Liver (tissue), 9 donors: ENCODE data around the gene GNA15. TPM values are rescaled to one million over a fixed set of nuclear protein-coding genes. Genes with fewer than 3 reads are reported as not detected.

ENCODE experiments used
- DNase-seq: peaks from one replicate; pipeline ENCODE4 v3.0.0-alpha.2; 2017; ENCODE audit warnings: low spot score
- H3K27ac ChIP-seq, 2 donors: one replicate each; pipeline ENCODE4 v1.7.0; 2013; ENCODE audit warnings: inconsistent platforms in 2 of 2, low read length in 2 of 2, control low read depth in 1 of 2, low read depth in 1 of 2, mild to moderate bottlenecking in 1 of 2
- H3K27me3 ChIP-seq, 4 donors: one replicate each; pipeline versions ENCODE4 v1.6.1 to v1.7.0; 2013; ENCODE audit warnings: low read length in 3 of 4, inconsistent platforms in 1 of 4, mild to moderate bottlenecking in 1 of 4, moderate library complexity in 1 of 4; ENCODE audit not compliant: control insufficient read depth in 4 of 4, insufficient read depth in 4 of 4
- H3K36me3 ChIP-seq, 4 donors: one replicate each; pipeline versions ENCODE4 v1.6.1 to v1.7.0; 2013; ENCODE audit warnings: low read length in 3 of 4, mild to moderate bottlenecking in 3 of 4, low read depth in 1 of 4, moderate library complexity in 1 of 4; ENCODE audit not compliant: control insufficient read depth in 4 of 4, insufficient read depth in 3 of 4
- H3K4me1 ChIP-seq, 4 donors: one replicate each; pipeline versions ENCODE4 v1.6.1 to v1.7.0; 2013; ENCODE audit warnings: low read length in 3 of 4, mild to moderate bottlenecking in 3 of 4, moderate library complexity in 1 of 4; ENCODE audit not compliant: control insufficient read depth in 4 of 4, insufficient read depth in 4 of 4
- H3K4me3 ChIP-seq, 3 donors: one replicate each; pipeline versions ENCODE4 v1.6.1 to v1.7.0; 2013; ENCODE audit warnings: low read length in 3 of 3, control low read depth in 1 of 3, low read depth in 1 of 3, mild to moderate bottlenecking in 1 of 3
- H3K9ac ChIP-seq, 2 donors: one replicate each; pipeline ENCODE4 v1.7.0; 2013; ENCODE audit warnings: low read length in 2 of 2, mild to moderate bottlenecking in 2 of 2, moderate library complexity in 2 of 2, control low read depth in 1 of 2, low read depth in 1 of 2
- H3K9me3 ChIP-seq, 4 donors: one replicate each; pipeline versions ENCODE4 v1.6.1 to v1.7.0; 2013; ENCODE audit warnings: low read length in 3 of 4; ENCODE audit not compliant: control insufficient read depth in 4 of 4
- FOXA1 ChIP-seq: IDR thresholded peaks from 2 replicates; pipeline ENCODE4 v1.6.1; 2016; ENCODE audit warnings: antibody characterized with exemption
- FOXA2 ChIP-seq: IDR thresholded peaks from 2 replicates; pipeline ENCODE4 v1.6.1; 2016; ENCODE audit warnings: antibody characterized with exemption
- HNF4A ChIP-seq, 2 donors: conservative IDR thresholded peaks; 2 replicates each; pipeline ENCODE4 v1.6.1; 2016; ENCODE audit warnings: antibody characterized with exemption in 2 of 2, mild to moderate bottlenecking in 2 of 2
- JUND ChIP-seq, 2 donors: IDR thresholded peaks; 2 replicates each; pipeline ENCODE4 v1.6.1; 2016; ENCODE audit warnings: antibody characterized with exemption in 2 of 2
- NR2F2 ChIP-seq: IDR thresholded peaks from 2 replicates; pipeline ENCODE4 v1.6.1; 2016; ENCODE audit warnings: antibody characterized with exemption
- RAD21 ChIP-seq, 2 donors: IDR thresholded peaks; 2 replicates each; pipeline ENCODE4 v1.6.1; 2016; ENCODE audit warnings: antibody characterized with exemption in 2 of 2, mild to moderate bottlenecking in 2 of 2
- RXRA ChIP-seq, 2 donors: IDR thresholded peaks; 2 replicates each; pipeline ENCODE4 v1.6.1; 2017 to 2018; ENCODE audit warnings: antibody characterized with exemption in 2 of 2, mild to moderate bottlenecking in 1 of 2
- SP1 ChIP-seq: IDR thresholded peaks from 2 replicates; pipeline ENCODE4 v1.6.1; 2018; ENCODE audit warnings: antibody characterized with exemption, mild to moderate bottlenecking
- TAF1 ChIP-seq: conservative IDR thresholded peaks from 2 replicates; pipeline ENCODE4 v1.6.1; 2016; ENCODE audit warnings: antibody characterized with exemption, mild to moderate bottlenecking
- YY1 ChIP-seq: IDR thresholded peaks from 2 replicates; pipeline ENCODE4 v1.6.1; 2016; ENCODE audit warnings: antibody characterized with exemption, mild to moderate bottlenecking
- WGBS: extraction: QIAGEN DNeasy Blood & Tissue Kit; methylation state at CpG from one replicate; pipeline ENCODE4 v1.1.7; 2013; 5-methylcytosine and 5-hydroxymethylcytosine counted together
- polyA plus RNA-seq, 2 donors: library from polyadenylated mRNA; stranded (reverse) in 1 of 2; unstranded in 1 of 2; fragments of 200-250 nt in 1 of 2; fragments of >200 nt in 1 of 2; fragmentation: Nextera tagmentation in 1 of 2; extraction: Ambion mirVana in 1 of 2; gene quantifications; one replicate each; pipeline versions ENCODE4 v1.2.1 to v1.2.3, GENCODE V29; 2013 to 2015
- total RNA-seq, 2 donors: library from RNA; depleted of rRNA; stranded (reverse); fragments of >200 nt; gene quantifications; one replicate each; pipeline ENCODE4 v1.2.3, GENCODE V29; 2014
- TF ChIP-seq, protein P1 (sequence below): fragments of 150-350 bp; IDR thresholded peaks from 2 replicates; pipeline ENCODE4 v1.5.1; 2017; ENCODE audit warnings: improper control_type of control experiment, low read depth, low read length; ENCODE audit not compliant: missing input control
- TF ChIP-seq, protein P2 (sequence below): IDR thresholded peaks from 2 replicates; pipeline ENCODE4 v1.6.1; 2016; ENCODE audit warnings: antibody characterized with exemption
- donor health status: healthy.
- donor health status: healthy.
- donor health status: healthy.
- donor health status: healthy.
- donor health status: healthy.

Gene GNA15
- total and polyA plus RNA-seq, 4 donors, result 0.11 to 10.4 (median 1.4) TPM

DNA sequence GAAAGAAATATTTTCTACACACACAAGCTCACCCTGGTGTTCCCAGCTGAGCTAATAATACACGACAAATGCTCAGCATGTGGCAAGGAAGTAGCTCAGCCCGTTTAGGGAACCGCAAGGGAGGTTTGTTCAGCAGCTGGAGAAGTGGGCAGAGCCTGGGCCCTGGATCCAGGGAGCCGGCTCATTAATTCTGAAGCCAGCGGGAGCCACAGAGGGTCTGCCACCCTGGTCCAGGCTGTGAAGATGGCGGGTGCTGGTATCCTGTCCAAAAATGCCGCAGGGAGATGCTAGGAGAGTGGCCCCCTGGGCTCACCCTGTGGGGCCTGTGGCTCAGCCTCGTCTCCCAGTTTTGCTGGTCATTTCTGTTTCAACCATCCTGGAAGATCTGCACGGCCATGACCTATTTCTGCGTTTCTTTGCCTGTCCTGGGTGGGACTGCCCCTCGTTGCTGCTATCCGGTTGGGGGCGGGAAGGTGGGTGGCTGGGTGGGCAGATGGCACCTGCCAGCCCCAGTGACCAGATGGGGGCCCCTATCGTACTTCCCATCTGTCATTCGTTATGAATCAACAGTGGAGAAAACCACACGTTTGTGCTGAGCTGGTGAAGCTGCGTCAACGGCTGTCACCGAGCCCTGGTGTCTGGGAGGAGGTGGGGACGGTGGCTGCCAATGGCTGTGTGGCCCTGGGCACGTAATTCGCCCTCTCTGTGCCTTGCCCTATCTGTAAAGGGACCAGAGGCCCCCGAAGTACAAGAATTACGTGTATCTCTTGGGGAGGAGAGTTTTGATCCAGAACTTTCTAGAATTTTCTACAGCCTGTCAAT lies 2.7 kb upstream of the GNA15 start (continued):
- TF ChIP-seq, protein P1, sequence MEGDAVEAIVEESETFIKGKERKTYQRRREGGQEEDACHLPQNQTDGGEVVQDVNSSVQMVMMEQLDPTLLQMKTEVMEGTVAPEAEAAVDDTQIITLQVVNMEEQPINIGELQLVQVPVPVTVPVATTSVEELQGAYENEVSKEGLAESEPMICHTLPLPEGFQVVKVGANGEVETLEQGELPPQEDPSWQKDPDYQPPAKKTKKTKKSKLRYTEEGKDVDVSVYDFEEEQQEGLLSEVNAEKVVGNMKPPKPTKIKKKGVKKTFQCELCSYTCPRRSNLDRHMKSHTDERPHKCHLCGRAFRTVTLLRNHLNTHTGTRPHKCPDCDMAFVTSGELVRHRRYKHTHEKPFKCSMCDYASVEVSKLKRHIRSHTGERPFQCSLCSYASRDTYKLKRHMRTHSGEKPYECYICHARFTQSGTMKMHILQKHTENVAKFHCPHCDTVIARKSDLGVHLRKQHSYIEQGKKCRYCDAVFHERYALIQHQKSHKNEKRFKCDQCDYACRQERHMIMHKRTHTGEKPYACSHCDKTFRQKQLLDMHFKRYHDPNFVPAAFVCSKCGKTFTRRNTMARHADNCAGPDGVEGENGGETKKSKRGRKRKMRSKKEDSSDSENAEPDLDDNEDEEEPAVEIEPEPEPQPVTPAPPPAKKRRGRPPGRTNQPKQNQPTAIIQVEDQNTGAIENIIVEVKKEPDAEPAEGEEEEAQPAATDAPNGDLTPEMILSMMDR, result no peak
- TF ChIP-seq, protein P2, sequence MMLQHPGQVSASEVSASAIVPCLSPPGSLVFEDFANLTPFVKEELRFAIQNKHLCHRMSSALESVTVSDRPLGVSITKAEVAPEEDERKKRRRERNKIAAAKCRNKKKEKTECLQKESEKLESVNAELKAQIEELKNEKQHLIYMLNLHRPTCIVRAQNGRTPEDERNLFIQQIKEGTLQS, result no peak
- TF ChIP-seq RXRA (IDR thresholded peaks at IDR 0.05), result no peak

DNA sequence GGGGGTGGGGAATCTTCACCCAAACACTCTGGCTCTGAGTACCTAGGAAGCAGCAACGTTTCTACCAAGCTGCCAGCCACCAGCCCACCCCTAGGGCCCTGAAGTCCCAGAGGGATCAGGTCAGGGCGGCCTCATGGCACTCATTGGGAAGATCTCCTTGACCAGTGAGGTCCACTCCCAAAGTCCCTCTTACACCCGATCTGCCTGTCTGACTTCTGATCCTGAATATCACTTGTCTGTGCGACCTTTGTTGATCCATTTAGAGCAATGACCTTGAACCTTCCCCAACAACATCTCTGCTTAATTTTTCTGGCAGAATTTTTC lies 2.1 kb upstream of the GNA15 start:
- no peaks in the 10 kb centered on the region for H3K9me3 ChIP-seq
- WGBS, result 57% methylated on average over 4 of the region's 4 CpGs
- H3K36me3 ChIP-seq, result no peaks in the 10 kb centered on the region
- H3K4me1 ChIP-seq, result no peaks in the 10 kb centered on the region
- no peak for TF ChIP-seq RAD21 (IDR thresholded peaks at IDR 0.05)
- DNase-seq, result no peak
- H3K4me3 ChIP-seq, result no peak overlapping the region
- no peak overlapping the region for H3K9ac ChIP-seq
- no peaks in the 10 kb centered on the region for H3K27me3 ChIP-seq
- peak overlapping the region in 1 of 2 donors; percentile 12 for H3K27ac ChIP-seq

DNA sequence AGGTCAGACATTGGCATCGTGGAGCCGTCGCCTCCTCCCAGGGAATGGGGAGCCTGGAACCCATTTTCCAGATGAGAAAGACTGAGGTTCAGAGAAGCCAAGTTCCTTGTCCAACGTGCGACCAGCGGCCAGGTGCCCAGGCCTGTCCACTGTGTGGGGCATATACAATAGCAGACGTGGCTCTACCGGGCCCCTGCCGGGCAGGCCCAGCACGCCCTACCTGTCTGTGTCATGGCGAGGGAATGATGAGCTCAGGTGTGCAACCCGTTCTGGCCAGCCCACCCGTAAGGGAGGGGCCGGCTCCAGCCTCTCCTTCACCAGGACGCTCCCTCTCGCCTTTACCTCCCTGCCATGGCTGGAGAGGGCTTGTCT lies 837 bp downstream of the GNA15 start:
- Histone ChIP-seq H3K4me1 (no peaks in the 10 kb centered on the region), H3K36me3 (no peaks in the 10 kb centered on the region), H3K27ac (peak overlapping the region; percentile 20 to 50), H3K27me3 (no peaks in the 10 kb centered on the region), H3K4me3 (peak overlapping the region in 1 of 3 donors; percentile 35), H3K9me3 (no peaks in the 10 kb centered on the region), H3K9ac (no peak overlapping the region)
- WGBS, result 68% methylated on average over 16 of the region's 16 CpGs
- no peak for DNase-seq
- TF ChIP-seq JUND (IDR thresholded peaks at IDR 0.05), result no peak
- no peak for TF ChIP-seq RAD21 (IDR thresholded peaks at IDR 0.05)
- TF ChIP-seq NR2F2, result no peak
- no peak for TF ChIP-seq YY1
- no peak for TF ChIP-seq RXRA (IDR thresholded peaks at IDR 0.05)
- TF ChIP-seq FOXA2, result no peak
- no peak for TF ChIP-seq HNF4A (conservative IDR thresholded peaks at IDR 0.05)
- TF ChIP-seq FOXA1, result no peak
- TF ChIP-seq TAF1, result no peak
- no peak for TF ChIP-seq SP1
- TF ChIP-seq, protein P2, result no peak

DNA sequence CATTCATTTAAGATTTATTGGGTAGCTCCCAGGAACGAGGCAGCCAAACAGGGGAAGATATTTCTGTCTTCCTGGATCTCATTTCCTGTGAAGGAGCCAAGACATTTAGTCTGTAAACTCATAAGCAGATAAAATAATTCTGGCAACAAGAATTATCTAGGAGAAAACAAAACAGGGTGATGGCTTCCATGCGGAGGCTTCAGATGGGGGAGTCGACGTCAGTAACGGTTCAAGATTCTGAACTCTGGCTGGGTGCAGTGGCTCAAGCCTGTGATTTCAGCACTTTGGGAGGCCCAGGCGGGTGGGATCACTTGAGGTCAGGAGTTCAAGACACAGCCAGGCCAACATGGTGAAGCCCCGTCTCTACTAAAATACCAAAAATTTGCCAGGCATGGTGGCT lies 1.3 kb downstream of the GNA15 start:
- H3K4me1 ChIP-seq, result no peaks in the 10 kb centered on the region
- H3K27me3 ChIP-seq, result no peaks in the 10 kb centered on the region
- no peak for DNase-seq
- no peaks in the 10 kb centered on the region for H3K36me3 ChIP-seq
- peak overlapping the region; percentile 35 to 50 for H3K27ac ChIP-seq
- WGBS, result 56% methylated on average over 7 of the region's 7 CpGs
- no peak overlapping the region for H3K4me3 ChIP-seq
- H3K9me3 ChIP-seq, result no peaks in the 10 kb centered on the region
- H3K9ac ChIP-seq, result no peak overlapping the region
- TF ChIP-seq NR2F2, result peak; percentile 83
- TF ChIP-seq RAD21 (IDR thresholded peaks at IDR 0.05), result no peak
- TF ChIP-seq RXRA (IDR thresholded peaks at IDR 0.05), result peak in 1 of 2 donors; percentile 26
